Prostate gland (tissue), 2 donors: ENCODE measurements around the gene ARRDC3. TPM values are rescaled to one million over a fixed set of nuclear protein-coding genes. Genes with fewer than 3 reads are reported as not detected.
"Not testable (repeated sequence)": the region's sequence is repeated elsewhere in the genome, so short reads cannot be mapped to it uniquely, and the experiment has no call there.

Source experiments
- DNase-seq: peaks from one replicate; pipeline ENCODE4 v3.0.0-alpha.2; 2019; ENCODE audit warnings: low spot score
- H3K27ac ChIP-seq, 2 donors: fragments of 200-600 bp; sonication (generic); 2 replicates each; pipeline ENCODE4 v1.5.1; 2017 to 2019
- H3K27me3 ChIP-seq: fragments of 200-600 bp; sonication (generic); replicated peaks from 2 replicates; pipeline ENCODE4 v1.5.1; 2019; ENCODE audit not compliant: insufficient read depth
- H3K36me3 ChIP-seq, 2 donors: fragments of 200-600 bp; sonication (generic); 1 replicate in 1 of 2; 2 replicates in 1 of 2; pipeline versions ENCODE4 v1.5.1 to v1.8.1; 2017 to 2019
- H3K4me1 ChIP-seq: fragments of 200-600 bp; sonication (generic); replicated peaks from 2 replicates; pipeline ENCODE4 v1.5.1; 2019
- H3K4me3 ChIP-seq, 2 donors: fragments of 200-600 bp; sonication (generic); 2 replicates each; pipeline ENCODE4 v1.5.1; 2017 to 2019
- H3K9me3 ChIP-seq: fragments of 200-600 bp; sonication (generic); 2 replicates; pipeline ENCODE4 v1.5.1; 2017
- CTCF ChIP-seq, 4 experiments: fragments of 200-600 bp in 2 of 4; fragments of 450-650 bp in 2 of 4; sonication (generic) in 2 of 4; IDR thresholded peaks; 1 replicate in 3 of 4; 2 replicates in 1 of 4; pipeline ENCODE4 v1.5.1; 2016 to 2019; ENCODE audit warnings: antibody characterized with exemption in 4 of 4, mild to moderate bottlenecking in 2 of 4, moderate library complexity in 2 of 4
- POLR2A ChIP-seq: fragments of 450-650 bp; IDR thresholded peaks from one replicate; pipeline ENCODE4 v1.6.1; 2016; ENCODE audit warnings: antibody characterized with exemption, mild to moderate bottlenecking
- POLR2AphosphoS5 ChIP-seq: sonication (generic); formaldehyde crosslinking; IDR thresholded peaks from one replicate; pipeline ENCODE4 v1.6.1; 2017; ENCODE audit warnings: antibody characterized with exemption
- WGBS: methylation state at CpG from one replicate; pipeline ENCODE4 v1.1.5; 2018; 5-methylcytosine and 5-hydroxymethylcytosine counted together
- intact Hi-C: fragments of 100-400 bp; cut with DNase I; formaldehyde crosslinking; loops from one replicate; pipeline ENCODE4 v1.14.2; 2022
- total RNA-seq, 2 donors: library from RNA; depleted of rRNA; stranded (reverse); fragments of >200 nt; gene quantifications; one replicate each; pipeline ENCODE4 v1.1.0, GENCODE V29; 2016

Gene ARRDC3
- total RNA-seq, 2 donors from 2014 or later = 31.4 to 54.9 TPM

- 47% methylated on average over 4 of the region's 4 CpGs for WGBS
- Histone ChIP-seq H3K36me3 (no peaks in the 10 kb centered on the region), H3K4me1 (no peaks in the 10 kb centered on the region), H3K4me3 (no peak overlapping the region), H3K9me3 (no peaks in the 10 kb centered on the region), H3K27me3 (no peaks in the 10 kb centered on the region), H3K27ac (no peak overlapping the region)
- DNase-seq = no peak
- intact Hi-C loops = no loop called here
- TF ChIP-seq CTCF (IDR thresholded peaks at IDR 0.05) (no peak), POLR2A (no peak), POLR2AphosphoS5 (no peak)
Observed at GRCh38 chr5:91328743-91329142, 54.4 kb downstream of the ARRDC3 start.

GRCh38 chr5:91322981-91323380, 60.1 kb downstream of the ARRDC3 start:
- DNase-seq, intact Hi-C loops, H3K4me1 ChIP-seq, H3K36me3 ChIP-seq, H3K4me3 ChIP-seq, H3K27ac ChIP-seq, H3K9me3 ChIP-seq, H3K27me3 ChIP-seq: not testable (repeated sequence)
- 94% methylated on average over 4 of the region's 4 CpGs for WGBS

GRCh38 chr5:91319667-91320066, 63.5 kb downstream of the ARRDC3 start:
- no peaks in the 10 kb centered on the region for H3K36me3 ChIP-seq
- H3K27me3 ChIP-seq = no peaks in the 10 kb centered on the region
- no peaks in the 10 kb centered on the region for H3K9me3 ChIP-seq
- WGBS = 92% methylated on average over 2 of the region's 2 CpGs
- no peak for TF ChIP-seq POLR2A
- no peak for TF ChIP-seq POLR2AphosphoS5
- TF ChIP-seq CTCF (IDR thresholded peaks at IDR 0.05) = no peak
- no peak for DNase-seq
- H3K27ac ChIP-seq = no peak overlapping the region
- intact Hi-C loops = no loop called here
- H3K4me3 ChIP-seq = no peak overlapping the region
- no peaks in the 10 kb centered on the region for H3K4me1 ChIP-seq

GRCh38 chr5:91318724-91319123, 64.4 kb downstream of the ARRDC3 start:
- no peaks in the 10 kb centered on the region for H3K27me3 ChIP-seq
- H3K9me3 ChIP-seq = no peaks in the 10 kb centered on the region
- no peaks in the 10 kb centered on the region for H3K4me1 ChIP-seq
- no peaks in the 10 kb centered on the region for H3K36me3 ChIP-seq
- TF ChIP-seq POLR2AphosphoS5 = no peak
- no peak for TF ChIP-seq CTCF (IDR thresholded peaks at IDR 0.05)
- TF ChIP-seq POLR2A = no peak
- no peak for DNase-seq
- WGBS = 85% methylated on average over 9 of the region's 9 CpGs
- H3K27ac ChIP-seq = no peak overlapping the region
- H3K4me3 ChIP-seq = no peak overlapping the region
- intact Hi-C loops = no loop called here
